Measurements from ENCODE around the gene ITGA11.

GRCh38 chr15:68345481-68345880 is 86.5 kb downstream of the ITGA11 start:
- TF ChIP-seq ZFX (IDR thresholded peaks at IDR 0.05; ENCODE audit: borderline replicate concordance) (no peak), CTCF (IDR thresholded peaks at IDR 0.05) (no peak)
